T follicular helper cell (primary cell): ENCODE results near the gene HDAC7.
"Not testable (repeated sequence)": the region's sequence is repeated elsewhere in the genome, so short reads cannot be mapped to it uniquely, and the experiment has no call there.

ENCODE experiments used
- DNase-seq: peaks from one replicate; pipeline ENCODE4 v3.0.0-alpha.2; 2020; ENCODE audit warnings: low read depth

HDAC7 gene

DNA sequence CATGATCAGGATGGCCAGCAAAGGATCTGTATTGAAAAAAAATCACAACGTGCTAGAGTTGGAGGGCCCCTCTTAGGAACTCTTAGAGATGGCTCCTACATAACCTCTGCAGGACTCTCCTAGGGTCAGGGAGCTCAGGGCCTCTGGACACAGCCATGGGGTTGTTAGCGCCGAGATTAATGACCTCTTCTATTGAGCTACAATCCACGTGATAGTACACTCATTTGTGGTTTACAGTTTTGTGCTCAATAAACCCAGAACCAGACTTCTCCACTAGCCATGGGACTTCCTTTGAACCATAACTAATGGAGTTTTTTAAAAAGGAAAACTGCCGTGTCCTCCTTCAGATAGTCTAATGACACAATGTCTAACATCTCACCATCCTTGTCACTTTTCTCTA is 29.6 kb upstream of the HDAC7 start:
- no peak for DNase-seq

DNA sequence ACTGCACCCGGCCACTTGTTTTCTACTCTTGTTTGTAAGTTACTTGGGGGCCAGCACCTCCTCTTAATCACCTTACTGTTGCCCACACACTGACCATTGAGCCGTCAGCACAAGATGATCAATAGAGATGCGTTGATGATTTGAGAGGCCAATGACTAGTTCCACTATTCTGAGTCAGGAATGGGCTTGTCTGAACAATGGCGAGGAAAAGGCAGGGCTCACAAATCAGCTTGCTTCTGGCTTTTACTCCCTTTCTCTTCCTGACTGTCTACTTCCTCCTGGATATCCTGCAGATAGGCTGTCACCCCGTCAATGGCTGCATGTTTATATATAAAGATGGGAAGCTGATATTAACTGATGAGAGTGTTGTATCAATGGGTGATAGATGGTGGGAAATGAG is 29.1 kb upstream of the HDAC7 start:
- DNase-seq: no peak

DNA sequence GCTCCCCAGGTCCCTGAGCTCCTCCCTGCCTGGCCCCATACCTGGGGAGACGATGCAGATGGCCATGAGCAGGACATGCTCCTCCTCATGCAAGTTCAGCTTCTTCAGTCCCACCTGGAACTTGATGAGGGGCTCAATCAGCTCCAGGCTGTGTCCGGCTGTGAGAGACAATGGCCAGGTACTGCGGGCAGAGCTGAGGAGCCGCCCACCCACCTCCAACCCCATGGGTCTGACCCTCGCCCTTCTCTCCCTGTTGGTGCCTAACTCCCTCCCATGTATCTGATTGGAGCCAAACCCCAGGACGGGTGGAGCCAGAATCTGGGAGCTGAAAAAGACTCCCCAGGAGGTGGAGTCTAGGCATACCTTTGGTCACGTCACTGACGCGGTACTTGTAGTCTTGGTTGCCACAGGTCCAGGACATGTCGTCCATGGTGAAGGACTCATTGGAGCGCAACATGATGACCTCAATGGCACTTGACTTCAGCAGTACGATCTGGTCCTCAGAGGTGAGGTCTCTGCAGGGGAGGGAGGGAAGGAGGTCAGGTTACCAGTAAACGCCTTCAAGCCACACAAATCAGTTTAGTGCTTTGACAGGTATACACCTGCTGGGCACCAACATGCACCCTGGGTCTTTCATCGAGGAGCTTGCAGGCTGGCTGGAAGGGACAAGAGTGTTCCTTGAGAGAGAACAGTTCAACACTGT is 26.7 kb upstream of the HDAC7 start:
- no peak for DNase-seq

DNA sequence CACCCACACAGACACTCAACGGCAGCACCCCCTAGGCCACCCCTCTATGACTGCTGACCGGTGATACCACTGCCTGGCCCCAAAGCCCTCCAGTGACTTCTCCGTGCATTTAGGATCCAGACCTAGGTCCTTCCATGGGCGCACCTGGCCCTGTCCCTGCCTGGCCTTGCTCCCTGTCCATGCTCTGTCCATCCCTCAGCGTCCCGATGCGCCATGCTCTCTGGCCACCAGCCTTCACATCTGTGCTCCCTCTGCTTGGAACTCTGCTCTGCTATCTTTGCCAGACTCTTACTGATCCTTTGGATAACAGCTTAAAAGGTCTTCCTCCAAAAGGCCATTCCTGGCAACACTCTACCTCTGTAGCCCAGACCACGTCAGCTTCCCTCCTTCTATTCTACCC is 25.4 kb upstream of the HDAC7 start:
- no peak for DNase-seq

DNA sequence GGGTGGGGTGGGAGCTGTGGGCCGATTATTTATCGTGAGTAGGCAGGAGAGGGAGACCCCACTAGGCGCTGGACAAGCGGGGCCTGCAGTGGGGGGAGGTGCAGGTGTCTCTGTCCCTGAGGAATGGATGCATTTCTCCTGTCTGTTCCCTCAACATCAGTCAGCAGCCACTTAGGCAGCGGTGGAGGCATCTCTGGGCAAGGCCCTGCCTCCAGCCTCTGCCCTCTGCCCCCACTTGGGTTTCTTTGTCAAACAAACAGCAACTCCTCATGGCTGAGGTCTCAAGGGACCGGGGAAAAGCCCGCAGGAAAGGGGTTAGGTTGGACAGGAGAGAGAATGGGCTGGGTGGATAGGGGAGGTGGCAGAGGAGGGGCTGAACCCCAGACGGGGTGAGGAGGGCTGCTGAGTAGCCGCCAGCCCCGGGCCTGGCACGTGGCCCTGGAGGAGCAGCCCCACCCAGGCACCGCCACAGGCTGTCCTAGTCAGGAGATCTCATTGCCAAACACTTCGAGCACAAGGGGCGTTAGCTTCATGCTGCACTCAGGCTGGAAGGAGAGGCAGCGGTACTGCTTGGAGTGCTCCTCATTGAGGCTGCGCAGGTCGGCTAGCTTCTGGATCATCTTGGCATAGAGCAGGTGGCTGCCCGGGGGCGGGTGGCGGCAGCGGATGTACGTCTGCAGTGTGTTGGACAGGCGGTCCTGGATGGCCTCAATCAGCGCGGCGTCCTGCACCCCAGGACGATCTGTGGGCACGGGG is 24.7 kb upstream of the HDAC7 start:
- DNase-seq: no peak

DNA sequence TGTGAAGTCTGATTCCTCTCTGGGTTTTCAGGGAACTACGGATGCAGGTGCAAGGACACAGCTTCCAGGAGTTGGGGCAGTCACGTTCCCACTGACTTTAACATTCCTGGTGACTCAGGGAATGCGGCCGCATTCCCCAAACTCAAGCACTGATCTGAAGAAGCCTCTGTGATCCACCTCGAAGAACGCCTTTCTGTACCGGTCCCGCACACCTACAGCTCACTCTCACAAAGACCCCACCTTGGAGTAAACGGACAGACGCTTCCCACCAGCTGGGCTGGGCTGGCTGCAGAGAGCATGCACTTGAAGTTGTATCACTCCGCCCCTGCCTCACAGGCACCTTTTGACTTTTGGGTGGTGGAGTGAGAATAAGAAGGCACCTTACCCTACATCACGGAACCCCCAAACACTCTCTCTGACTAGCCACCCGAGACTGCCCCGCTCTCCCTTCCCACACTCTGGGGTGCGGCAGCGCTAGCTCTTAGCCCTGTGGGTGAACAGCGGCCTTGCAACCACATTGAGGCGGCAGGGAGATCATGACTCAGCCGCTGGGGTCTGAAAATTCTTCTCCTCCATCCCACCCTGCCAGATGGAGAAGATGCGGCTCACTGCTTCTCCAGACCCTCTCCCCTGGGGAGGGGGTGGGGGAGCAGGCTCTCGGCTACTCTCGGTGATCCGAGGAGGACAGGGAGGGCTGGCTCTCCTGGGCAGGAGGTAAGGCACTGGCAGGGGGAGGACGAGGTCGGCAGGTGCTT is 23.7 kb upstream of the HDAC7 start:
- no peak for DNase-seq

DNA sequence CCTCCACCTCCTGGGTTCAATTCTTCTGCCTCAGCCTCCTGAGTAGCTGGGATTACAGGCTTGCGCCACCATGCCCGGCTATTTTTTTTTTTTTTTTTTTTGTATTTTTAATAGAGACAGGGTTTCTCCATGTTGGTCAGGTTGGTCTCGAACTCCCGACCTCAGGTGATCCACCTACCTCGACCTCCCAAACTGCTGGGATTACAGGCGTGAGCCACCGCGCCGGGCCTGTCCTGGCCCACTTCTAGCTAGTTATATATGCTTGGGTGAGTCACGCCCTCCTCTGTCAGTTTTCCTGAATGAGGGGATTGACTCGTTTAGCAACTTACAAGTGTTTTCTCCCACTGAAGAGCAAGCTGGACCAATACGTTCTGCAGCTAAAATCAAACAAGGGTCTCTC is 22.8 kb upstream of the HDAC7 start:
- DNase-seq: not testable (repeated sequence)

DNA sequence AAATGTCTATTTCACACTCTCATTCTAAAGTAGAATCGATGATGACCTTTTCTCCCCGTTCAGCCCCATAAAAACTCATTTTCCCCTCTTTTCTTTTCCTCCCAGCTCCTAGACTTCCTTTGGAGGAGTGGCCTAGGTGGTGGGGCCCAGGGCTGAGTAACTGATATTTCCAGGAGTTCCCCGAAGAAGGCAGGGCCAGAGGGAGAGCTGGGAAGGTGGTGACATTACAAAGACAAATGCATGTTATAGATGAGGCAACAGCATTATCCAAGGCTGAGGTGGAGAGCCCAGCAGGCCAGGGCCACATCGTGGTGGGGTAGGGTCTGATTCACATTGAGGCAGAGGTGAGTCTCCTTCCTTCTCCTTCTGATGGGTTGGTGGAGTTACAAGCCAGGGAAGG is 22.2 kb upstream of the HDAC7 start:
- DNase-seq: no peak

DNA sequence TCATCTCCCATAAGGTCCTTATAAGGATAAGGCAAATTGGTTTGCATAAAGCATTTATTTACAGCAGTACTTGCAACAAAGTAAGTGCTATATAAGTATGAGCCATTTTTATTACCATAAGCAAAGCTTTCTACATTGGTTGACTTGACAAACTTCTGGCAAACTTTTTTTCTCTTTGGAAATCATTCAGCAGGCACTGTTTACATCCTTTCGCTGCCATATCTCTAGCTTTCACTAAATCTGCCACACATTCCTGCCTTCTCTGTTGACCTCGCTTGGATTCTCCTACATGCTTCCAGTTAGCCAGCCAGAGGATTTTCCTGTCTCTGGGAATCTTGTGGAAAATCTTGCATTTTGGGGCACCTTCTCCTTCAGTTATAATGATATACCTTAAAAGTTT is 21.8 kb upstream of the HDAC7 start:
- no peak for DNase-seq

DNA sequence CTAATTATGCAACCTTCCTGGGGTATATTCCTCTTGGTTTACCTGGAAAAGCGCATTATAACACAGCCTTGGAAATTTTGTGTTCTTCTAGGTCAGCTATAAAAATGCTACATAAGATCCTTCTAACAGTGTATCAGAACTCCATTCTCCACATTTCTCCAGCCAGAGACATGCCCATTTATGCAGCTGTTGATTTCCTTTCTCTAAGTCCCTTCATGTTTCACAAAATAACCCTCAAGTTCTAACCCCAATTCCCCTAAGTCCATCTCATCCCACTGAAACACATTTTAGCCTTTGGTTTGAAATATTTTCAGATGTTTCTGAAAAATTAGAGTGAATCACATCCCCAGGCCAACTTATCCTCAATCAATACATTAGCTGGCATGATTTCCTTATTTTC is 20.9 kb upstream of the HDAC7 start:
- no peak for DNase-seq

DNA sequence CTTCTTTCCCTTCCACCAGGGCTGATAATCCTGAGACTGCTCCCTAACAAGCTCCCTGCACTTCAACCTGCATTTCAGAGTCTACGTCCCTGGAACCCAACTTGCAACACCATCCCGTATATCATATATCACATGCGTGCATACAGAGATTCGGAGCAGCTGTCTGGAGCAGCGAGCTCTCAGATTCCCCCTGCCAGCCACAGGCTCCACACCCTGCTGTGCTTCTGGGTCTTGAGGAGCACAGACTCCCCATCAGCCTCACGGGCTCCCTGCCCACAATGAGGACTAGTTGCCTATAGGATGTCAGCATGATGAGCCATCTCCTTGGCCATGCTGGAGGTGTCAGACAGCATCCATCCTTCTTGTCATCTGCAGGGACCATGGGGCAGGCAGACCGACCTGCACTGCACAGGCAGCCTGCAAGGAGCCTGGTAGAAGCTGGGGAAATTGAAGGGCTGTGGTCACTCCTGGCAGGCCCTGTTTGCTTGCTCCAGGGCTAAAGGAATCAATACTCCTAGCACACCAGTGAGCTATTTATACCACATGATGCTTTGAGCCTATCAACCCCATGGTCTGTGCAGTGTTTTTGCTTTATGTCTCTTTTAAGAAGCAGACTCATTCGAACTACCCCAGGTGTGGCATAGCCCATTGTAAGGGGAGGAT is 19.6 kb upstream of the HDAC7 start:
- DNase-seq: no peak

DNA sequence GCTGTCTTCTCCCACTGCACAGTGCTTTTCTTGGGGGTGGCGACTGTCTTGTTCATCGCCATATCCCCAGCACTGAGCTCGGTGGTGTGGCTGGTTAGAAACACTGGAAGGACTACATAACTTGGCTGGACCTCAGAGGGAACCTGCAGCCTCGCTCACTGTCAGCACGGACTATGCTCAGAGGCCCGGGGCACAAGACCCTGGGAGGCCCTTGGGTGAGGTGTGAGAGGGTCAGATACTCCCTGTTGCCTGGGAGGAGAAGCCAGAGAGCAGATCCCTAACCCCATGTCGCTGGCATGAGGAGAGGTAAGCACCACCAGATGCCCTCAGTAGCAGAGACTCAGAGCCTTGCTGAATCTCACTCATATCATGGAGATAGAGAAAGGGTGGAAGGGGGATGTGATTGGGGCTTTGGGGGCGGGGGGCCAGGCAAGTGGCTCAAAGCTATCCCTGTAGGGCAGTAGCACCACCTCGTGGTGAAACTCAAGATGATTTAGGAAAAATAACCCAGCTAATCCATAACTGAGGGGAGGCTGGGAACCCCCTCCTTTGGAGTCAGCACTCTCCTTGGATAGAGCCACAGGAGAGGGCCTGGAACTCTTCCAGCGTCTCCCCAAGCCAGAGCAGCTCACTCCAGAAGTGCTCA is 18.7 kb upstream of the HDAC7 start:
- DNase-seq: no peak

DNA sequence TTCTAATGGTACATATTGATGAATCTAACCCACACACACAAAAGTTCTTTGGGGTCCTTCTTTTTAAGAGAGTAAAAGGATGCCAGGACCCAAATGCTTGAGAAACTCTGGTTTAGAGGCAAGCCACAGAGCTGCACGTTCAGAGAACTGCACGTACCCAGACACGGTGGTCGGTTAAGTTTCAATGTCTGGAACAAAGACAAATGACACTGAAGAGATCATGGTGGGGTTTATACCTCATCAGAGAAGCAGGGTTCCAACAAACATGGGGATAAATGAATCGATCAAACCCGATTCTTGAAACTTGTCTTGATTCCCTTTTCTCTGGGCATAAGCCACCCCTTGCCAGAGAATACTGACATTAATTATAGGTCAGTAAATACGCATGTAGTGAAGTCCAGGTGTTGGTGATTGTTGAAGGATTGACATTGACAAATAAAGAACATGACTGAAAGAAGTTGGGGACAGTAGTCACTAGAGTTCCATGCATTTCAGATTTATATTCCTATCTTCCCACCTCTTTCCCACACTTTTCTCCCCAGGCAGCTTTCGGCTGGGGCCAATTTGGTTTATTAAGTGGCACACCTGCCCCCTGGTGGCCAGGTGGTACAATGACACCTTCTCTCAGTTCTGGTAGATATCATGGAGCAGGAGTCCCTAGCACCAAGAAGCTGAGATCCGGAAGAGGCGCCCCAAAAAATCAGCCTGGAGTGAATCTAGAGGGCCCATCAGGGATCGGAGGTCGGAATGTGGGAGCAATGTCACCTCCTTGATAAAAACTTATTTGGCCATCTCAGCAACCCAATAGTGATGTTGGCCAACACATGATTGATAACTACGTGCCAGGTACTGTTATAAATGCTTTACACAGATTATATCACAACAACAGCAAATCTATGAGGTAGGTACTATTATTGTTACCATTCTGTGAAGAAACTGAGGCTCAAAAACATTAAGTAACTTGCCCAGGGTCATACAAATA is 17.8 kb upstream of the HDAC7 start:
- peak; percentile 52 for DNase-seq

DNA sequence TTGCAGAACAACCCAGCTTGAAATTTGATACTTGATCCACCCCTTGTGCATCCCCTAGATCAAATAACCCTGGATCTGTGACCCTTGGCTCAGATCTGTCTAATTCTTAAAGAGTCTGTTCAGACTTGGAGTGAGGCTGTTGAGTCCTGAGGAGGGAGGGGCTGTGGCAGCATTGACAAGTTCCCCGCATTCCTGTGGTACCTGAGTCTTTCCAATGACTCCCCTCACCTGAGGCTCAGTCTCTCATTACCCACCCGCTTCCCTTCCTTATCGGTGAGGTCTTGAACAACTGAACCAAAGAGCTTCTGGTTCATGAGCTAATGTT is 16.1 kb upstream of the HDAC7 start:
- DNase-seq: no peak

DNA sequence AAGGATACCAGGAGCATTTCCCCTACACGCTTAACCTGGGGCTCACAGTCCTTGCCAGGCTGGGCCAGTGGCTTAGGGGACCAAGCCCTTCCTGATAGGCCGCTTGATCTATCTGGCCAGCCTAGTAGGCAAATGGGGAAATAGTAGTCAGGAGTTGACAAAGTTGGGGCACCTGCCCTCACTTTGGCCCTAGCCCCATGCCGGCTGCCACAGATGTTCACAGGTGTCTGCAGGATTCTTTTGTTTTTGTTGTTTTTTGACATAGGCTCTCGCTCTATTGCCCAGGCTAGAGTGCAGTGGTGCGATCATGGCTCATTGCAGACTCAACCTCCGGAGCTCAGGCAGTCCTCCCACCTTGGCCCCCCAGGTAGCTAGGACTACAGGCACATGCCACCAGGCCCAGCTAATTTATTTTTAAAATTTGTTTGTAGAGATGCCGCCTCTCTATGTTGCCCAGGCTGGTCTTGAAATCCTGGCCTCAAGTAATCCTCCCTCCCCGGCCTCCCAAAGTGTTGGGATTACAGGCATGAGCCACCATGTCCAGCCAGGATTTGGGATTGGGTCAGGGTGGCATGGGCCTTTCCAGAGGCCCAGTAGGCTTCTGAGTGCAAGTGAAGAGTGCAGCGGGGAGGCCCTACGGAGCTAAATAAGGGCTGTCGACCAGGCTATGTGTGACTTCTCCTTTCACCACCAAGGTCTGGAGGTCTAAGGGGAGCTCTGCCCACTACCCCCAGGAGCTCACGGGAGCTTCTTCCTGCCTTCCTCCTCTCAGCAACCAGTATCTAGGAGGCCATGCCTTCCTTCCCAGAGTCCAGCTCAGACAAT is 15.5 kb upstream of the HDAC7 start:
- DNase-seq: no peak

DNA sequence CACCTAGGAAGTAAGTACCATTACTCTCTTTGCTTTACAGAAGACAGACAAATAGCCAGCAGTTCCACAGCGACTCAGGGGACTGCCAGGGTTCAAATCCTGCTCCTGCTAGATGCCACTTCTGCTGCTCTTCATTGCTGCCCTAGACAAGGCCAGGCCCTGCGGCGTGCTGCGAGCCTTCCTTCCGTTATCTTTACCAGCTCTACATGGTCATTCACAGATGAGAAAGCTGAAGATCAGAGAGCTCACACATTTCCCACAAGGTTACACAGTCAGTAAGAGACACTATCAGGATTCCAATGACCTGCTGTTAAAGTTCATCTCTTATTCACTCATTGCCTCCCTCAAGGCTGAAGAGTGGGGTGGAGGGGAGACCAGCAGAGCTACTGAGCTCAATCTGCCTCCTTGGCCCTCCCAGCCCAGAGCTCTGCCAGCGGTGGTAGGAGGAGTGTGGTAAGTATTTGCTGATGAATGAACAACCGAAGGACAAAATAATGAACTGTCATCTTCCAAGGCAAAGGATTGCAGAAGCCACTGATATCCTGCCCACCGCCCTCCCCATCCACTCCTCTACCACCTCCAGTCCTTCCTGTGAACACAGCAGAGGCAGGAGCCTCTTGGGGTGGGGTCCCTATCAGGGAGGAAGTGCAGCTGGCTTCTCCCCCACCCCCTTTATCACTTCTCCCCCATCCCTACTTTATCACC is 14.6 kb upstream of the HDAC7 start:
- no peak for DNase-seq

DNA sequence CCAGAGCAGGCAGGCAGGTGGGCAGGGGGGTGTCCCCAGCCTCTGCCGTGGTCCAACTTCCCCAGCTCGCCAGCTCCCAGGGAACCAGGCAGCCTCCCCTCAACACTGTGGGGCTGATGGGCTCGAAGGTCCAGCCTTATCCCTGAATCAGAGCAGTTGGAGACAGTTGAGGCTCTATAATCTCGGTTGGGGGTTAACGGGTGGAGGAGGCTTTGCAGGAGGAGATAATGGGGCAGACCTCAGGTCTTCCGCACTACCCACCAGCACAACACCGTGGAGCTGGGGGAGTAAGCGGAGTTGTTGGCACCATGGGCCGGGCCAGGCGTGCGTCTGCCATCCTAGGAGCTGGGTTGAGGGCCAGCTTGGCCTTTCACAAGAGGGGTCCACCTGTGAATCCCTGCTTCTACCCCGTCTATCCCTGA is 13.9 kb upstream of the HDAC7 start:
- DNase-seq: no peak

DNA sequence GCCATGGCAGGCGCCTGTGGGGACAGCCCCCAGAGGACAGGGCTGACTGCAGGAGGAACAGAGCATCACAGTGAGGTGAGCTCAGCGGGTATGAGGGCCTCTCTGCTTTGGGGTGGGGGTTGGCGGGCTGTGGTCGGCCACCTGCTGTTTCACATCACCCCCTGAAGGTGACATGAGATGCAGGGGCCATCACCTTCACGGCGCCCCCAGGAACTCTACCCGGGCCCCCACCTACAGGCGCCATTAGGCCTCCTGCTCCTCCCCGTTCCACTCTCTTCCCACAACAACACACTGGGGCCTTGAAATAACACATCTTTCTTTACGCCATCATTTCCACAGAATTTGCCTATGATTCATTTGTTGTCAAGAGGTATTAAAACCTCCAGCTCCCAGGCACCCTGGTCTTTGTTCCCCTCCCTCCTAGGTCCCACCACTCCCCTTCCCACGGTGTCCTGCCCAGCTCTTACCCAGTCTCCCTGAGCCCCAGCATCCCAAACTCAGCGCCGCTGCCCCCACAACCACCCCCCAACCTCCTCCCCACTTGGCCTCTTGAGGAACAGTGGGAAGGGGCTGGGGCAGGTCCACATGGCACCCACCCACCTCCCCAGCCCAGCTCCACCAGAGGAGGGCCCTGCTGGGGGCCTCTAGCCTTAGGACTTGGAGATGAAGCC is 12.7 kb upstream of the HDAC7 start:
- no peak for DNase-seq

DNA sequence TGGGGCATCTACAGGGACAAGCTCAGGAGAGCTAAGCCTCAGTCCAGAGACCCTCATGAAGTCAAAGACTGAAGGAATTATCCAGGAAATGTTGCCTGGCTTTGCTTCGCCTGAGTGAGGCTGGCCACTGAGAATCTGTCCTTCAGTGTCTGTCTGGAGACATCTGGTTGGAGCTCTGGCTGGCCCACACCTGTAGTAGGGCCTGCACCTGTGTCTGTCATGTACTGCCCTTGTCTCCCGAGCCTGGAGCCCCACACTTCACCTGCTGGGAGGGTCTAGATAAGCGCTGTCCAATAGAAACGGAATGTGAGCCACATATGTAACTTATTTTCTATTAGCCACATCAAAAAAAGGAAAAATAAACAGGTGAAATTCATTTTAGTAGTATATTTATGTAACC is 9.9 kb upstream of the HDAC7 start:
- DNase-seq: no peak
